SU-DHL-6 (cell line): ENCODE results near the gene TAF1C.

Experiments used
- H2AFZ ChIP-seq: fragments of 200-600 bp; sonication (generic); 2 replicates; pipeline ENCODE4 v1.6.1; 2014; ENCODE audit warnings: low read depth, mild to moderate bottlenecking, moderate library complexity, mixed read lengths, antibody characterized with exemption, low read length; ENCODE audit not compliant: severe bottlenecking
- H3F3A ChIP-seq: fragments of 200-600 bp; shearing (Covaris generic); 2 replicates; pipeline ENCODE4 v1.6.0; 2016; ENCODE audit warnings: antibody characterized with exemption, mild to moderate bottlenecking; ENCODE audit not compliant: insufficient read depth
- H3K27ac ChIP-seq: fragments of 200-600 bp; sonication (generic); 2 replicates; pipeline ENCODE4 v1.5.1; 2016; ENCODE audit warnings: low read depth, mild to moderate bottlenecking, low read length, moderate library complexity, mixed read lengths
- H3K27me3 ChIP-seq: fragments of 200-600 bp; sonication (generic), shearing (Covaris generic); 2 replicates; pipeline ENCODE4 v1.6.0; 2014; ENCODE audit warnings: mild to moderate bottlenecking, low read length
- H3K36me3 ChIP-seq: fragments of 200-600 bp; sonication (generic); 2 replicates; pipeline ENCODE4 v1.6.1; 2014; ENCODE audit warnings: mild to moderate bottlenecking, low read length, mixed read lengths
- H3K4me2 ChIP-seq: fragments of 300-600, 200-600 bp; shearing (Covaris generic), sonication (generic); 2 replicates; pipeline ENCODE4 v1.6.0; 2014; ENCODE audit warnings: low read length, low read depth, mild to moderate bottlenecking; ENCODE audit not compliant: poor library complexity, severe bottlenecking
- H3K4me3 ChIP-seq: fragments of 200-600 bp; sonication (generic); 2 replicates; pipeline ENCODE4 v1.5.1; 2014; ENCODE audit warnings: antibody characterized with exemption, low read length, mild to moderate bottlenecking, mixed read lengths; ENCODE audit not compliant: insufficient read depth, poor library complexity, severe bottlenecking
- H3K79me2 ChIP-seq: fragments of 200-600 bp; sonication (generic); 2 replicates; pipeline ENCODE4 v1.6.1; 2014; ENCODE audit warnings: mild to moderate bottlenecking, low read length, moderate library complexity; ENCODE audit not compliant: insufficient read depth
- H3K9ac ChIP-seq: fragments of 200-600 bp; sonication (generic); 2 replicates; pipeline ENCODE4 v1.7.0; 2014; ENCODE audit warnings: mild to moderate bottlenecking, low read length
- H3K9me2 ChIP-seq: fragments of 200-600 bp; sonication (generic); replicated peaks from 2 replicates; pipeline ENCODE4 v1.6.1; 2014; ENCODE audit warnings: low read length; ENCODE audit not compliant: insufficient read depth
- H3K9me3 ChIP-seq: fragments of 200-600 bp; sonication (generic); 2 replicates; pipeline ENCODE4 v1.6.1; 2014; ENCODE audit warnings: low read length, mixed read lengths; ENCODE audit not compliant: insufficient read depth
- H4K20me1 ChIP-seq: fragments of 200-600 bp; sonication (generic); 2 replicates; pipeline ENCODE4 v1.6.1; 2014; ENCODE audit warnings: low read depth, mild to moderate bottlenecking, antibody characterized with exemption, low read length, moderate library complexity, mixed read lengths
- EZH2phosphoT487 ChIP-seq: fragments of 200-600 bp; sonication (generic), shearing (Covaris generic); conservative IDR thresholded peaks from 2 replicates; pipeline ENCODE4 v1.6.1; 2018; ENCODE audit warnings: mild to moderate bottlenecking, antibody characterized with exemption, low read length, moderate library complexity, mixed read lengths
- TF ChIP-seq, protein P1 (sequence below): fragments of 200-600 bp; sonication (generic); IDR thresholded peaks from one replicate; pipeline ENCODE4 v1.5.1; 2017; ENCODE audit warnings: antibody characterized with exemption, mild to moderate bottlenecking, low read length, moderate library complexity; ENCODE audit not compliant: insufficient read depth, poor library complexity, severe bottlenecking

Gene TAF1C

DNA sequence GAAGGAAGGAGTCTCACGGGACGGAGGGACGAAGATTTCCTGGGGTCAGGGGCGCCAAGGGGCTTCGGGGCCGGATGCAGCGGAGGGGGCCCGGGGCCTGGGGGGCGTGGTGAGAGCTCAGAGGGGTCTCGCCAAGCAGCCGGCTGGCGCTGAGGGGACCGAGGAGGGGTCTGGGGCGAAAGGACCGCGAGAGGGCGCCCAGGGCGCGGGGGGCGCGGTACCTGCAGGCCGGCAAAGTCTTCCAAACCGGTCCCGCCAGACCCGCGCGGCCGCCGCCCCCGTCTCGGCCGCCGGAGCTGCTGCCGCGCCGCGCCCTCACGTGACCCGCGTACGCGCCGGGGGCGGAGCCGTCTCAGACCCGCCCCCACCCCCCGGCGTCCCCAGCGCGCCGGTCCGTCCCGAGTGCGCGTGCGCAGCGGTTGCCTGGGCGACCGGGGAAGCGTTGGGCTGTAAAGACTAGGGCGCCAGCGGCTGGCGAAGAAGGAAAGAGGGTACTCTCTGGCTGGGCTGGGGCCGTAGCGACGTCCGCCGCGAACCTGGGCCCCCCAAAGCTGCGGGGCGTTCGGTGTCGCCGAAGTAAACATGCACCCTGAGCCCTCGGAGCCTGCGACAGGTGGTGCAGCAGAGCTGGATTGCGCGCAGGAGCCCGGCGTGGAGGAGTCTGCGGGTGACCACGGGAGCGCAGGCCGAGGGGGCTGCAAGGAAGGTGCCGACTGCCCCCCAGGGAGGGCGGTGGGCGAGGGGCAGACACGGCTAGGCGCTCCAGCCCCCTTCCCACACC lies 41.8 kb downstream of the TAF1C start, which contains the start of the genes DNAAF1 and HSDL1:
DNAAF1 (plus strand) TSS at position 450 of the 781 bp plus-strand sequence; CDS start at position 583, 133 bp downstream.
HSDL1 (minus strand) TSS at position 319 of the 781 bp plus-strand sequence. CDS start 13,856 bp downstream, outside the sequence.
- no peaks in the 10 kb centered on the region for H3K36me3 ChIP-seq
- no peaks in the 10 kb centered on the region for H3K9me2 ChIP-seq
- H3K79me2 ChIP-seq = peaks cover 22% of the 10 kb centered on the region; the same call in 1 of the 2 replicates
- peak within 1 kb of the TSS; percentile 80 for H3K9ac ChIP-seq
- peak within 1 kb of the TSS; percentile 85 for H3K4me2 ChIP-seq
- H3K4me3 ChIP-seq = peak within 1 kb of the TSS; percentile 69
- peaks cover 5% of the 10 kb centered on the region; the same call in 1 of the 2 replicates for H3F3A ChIP-seq
- H2AFZ ChIP-seq = peak within 1 kb of the TSS; percentile 71
- H3K27me3 ChIP-seq = no peaks in the 10 kb centered on the region
- TF ChIP-seq, protein P1, sequence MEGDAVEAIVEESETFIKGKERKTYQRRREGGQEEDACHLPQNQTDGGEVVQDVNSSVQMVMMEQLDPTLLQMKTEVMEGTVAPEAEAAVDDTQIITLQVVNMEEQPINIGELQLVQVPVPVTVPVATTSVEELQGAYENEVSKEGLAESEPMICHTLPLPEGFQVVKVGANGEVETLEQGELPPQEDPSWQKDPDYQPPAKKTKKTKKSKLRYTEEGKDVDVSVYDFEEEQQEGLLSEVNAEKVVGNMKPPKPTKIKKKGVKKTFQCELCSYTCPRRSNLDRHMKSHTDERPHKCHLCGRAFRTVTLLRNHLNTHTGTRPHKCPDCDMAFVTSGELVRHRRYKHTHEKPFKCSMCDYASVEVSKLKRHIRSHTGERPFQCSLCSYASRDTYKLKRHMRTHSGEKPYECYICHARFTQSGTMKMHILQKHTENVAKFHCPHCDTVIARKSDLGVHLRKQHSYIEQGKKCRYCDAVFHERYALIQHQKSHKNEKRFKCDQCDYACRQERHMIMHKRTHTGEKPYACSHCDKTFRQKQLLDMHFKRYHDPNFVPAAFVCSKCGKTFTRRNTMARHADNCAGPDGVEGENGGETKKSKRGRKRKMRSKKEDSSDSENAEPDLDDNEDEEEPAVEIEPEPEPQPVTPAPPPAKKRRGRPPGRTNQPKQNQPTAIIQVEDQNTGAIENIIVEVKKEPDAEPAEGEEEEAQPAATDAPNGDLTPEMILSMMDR = peak; percentile 30
- TF ChIP-seq EZH2phosphoT487 = no peak
- H4K20me1 ChIP-seq = no peaks in the 10 kb centered on the region
- H3K9me3 ChIP-seq = no peaks in the 10 kb centered on the region
- H3K27ac ChIP-seq = peak within 1 kb of the TSS; percentile 47; the same call in 1 of the 2 replicates

DNA sequence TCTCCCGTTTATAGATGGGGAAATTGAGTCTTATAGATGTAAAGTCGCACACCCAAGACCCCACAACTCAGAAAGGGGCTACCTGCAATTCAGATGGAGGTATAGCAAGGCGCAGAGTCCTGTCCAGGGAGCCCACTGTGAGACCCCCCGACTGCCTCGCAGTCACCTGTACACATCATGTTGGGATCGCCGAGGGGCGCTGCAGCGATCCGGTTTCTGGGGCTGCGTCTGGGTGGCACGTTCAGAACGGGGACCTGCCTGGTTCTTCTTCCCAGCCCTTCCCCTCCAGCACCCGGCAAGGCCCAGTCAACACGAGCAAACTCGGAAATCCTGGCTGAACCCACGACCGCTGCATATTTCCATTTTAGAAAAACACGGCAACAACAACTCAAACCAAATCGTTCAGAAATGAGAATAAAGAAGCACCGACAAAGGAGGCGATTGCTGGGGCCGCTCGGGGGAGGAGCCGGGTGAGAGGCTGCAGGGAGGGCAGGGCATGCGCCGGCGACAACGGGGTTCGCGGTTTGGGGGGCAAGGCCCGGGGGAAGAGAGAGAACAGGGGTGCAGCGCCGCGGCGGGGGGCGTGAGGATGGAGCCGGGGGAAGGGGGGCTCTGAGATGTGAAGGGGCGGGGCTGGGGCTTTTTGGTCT lies 42.5 kb downstream of the TAF1C start:
- H3K4me3 ChIP-seq = peak overlapping the region; percentile 69
- no peaks in the 10 kb centered on the region for H3K27me3 ChIP-seq
- TF ChIP-seq EZH2phosphoT487 = no peak
- TF ChIP-seq, protein P1 = peak; percentile 33
- no peaks in the 10 kb centered on the region for H3K9me3 ChIP-seq
- no peaks in the 10 kb centered on the region for H4K20me1 ChIP-seq
- H3K9ac ChIP-seq = peak overlapping the region; percentile 80
- H3K36me3 ChIP-seq = no peaks in the 10 kb centered on the region
- H3F3A ChIP-seq = peaks cover 5% of the 10 kb centered on the region; the same call in 1 of the 2 replicates
- H3K4me2 ChIP-seq = peak overlapping the region; percentile 85
- H3K27ac ChIP-seq = peak overlapping the region; percentile 47; the same call in 1 of the 2 replicates
- H2AFZ ChIP-seq = peak overlapping the region; percentile 31
- no peaks in the 10 kb centered on the region for H3K9me2 ChIP-seq
- peaks cover 22% of the 10 kb centered on the region; the same call in 1 of the 2 replicates for H3K79me2 ChIP-seq

DNA sequence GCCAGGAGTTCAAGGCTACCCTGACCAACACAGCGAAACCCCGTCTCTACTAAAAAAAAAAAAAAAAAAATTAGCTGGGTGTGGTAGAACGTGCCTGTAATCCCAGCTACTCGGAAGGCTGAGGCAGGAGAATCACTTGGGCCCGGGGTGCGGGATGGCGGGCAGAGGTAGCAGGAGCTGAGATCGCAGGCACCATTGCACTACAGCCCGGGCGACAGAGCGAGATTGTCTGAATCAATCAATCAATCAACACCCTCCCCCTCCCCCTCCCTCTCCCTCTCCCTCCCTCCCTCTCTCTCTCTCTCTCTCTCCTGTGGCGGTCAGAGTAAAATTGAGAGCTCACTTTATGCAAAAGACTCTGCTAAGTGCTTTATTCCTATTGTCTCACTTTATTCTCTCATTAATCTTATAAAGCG lies 43.1 kb downstream of the TAF1C start:
- Histone ChIP-seq H3K36me3 (no peaks in the 10 kb centered on the region), H3K4me3 (peak overlapping the region; percentile 69), H2AFZ (no peak overlapping the region), H3K79me2 (peaks cover 22% of the 10 kb centered on the region; the same call in 1 of the 2 replicates), H3K27ac (no peak overlapping the region), H3K27me3 (no peaks in the 10 kb centered on the region), H4K20me1 (no peaks in the 10 kb centered on the region), H3F3A (peaks cover 5% of the 10 kb centered on the region; the same call in 1 of the 2 replicates), H3K9me2 (no peaks in the 10 kb centered on the region), H3K9me3 (no peaks in the 10 kb centered on the region), H3K4me2 (peak overlapping the region; percentile 85), H3K9ac (peak overlapping the region; percentile 80)
- TF ChIP-seq EZH2phosphoT487 = no peak
- TF ChIP-seq, protein P1 = no peak
